ENCODE data around the gene ZFP92.

ZFP92 gene

GRCh38 chrX:153396320-153397195, 14.7 kb upstream of the ZFP92 start:
- no peak for DNase-seq (ENCODE audit: extremely low read depth, insufficient read length)
- Histone ChIP-seq H3K27me3 (replicated peaks; ENCODE audit: control insufficient read depth, insufficient read depth, low read length) (no peaks in the 10 kb centered on the region), H3K36me3 (ENCODE audit: control insufficient read depth, insufficient read depth, low read length) (no peaks in the 10 kb centered on the region), H3K4me3 (replicated peaks; ENCODE audit: low read depth, low read length) (no peak overlapping the region)
- TF ChIP-seq CTCF (IDR thresholded peaks at IDR 0.05; ENCODE audit: insufficient read depth, low read length, poor library complexity, severe bottlenecking) = no peak

- no peak for TF ChIP-seq CTCF (IDR thresholded peaks at IDR 0.05; ENCODE audit: insufficient read depth, low read length, poor library complexity, severe bottlenecking)
- Histone ChIP-seq H3K27me3 (replicated peaks; ENCODE audit: control insufficient read depth, insufficient read depth, low read length) (no peaks in the 10 kb centered on the region), H3K36me3 (ENCODE audit: control insufficient read depth, insufficient read depth, low read length) (no peaks in the 10 kb centered on the region), H3K4me3 (replicated peaks; ENCODE audit: low read depth, low read length) (no peak overlapping the region)
- no peak for DNase-seq (ENCODE audit: extremely low read depth, insufficient read length)
Measured at GRCh38 chrX:153397256-153397960, 13.9 kb upstream of the ZFP92 start.

- H3K36me3 ChIP-seq (ENCODE audit: control insufficient read depth, insufficient read depth, low read length) = no peaks in the 10 kb centered on the region
- no peaks in the 10 kb centered on the region for H3K27me3 ChIP-seq (replicated peaks; ENCODE audit: control insufficient read depth, insufficient read depth, low read length)
- no peak overlapping the region for H3K4me3 ChIP-seq (replicated peaks; ENCODE audit: low read depth, low read length)
- no peak for DNase-seq (ENCODE audit: extremely low read depth, insufficient read length)
- no peak for TF ChIP-seq CTCF (IDR thresholded peaks at IDR 0.05; ENCODE audit: insufficient read depth, low read length, poor library complexity, severe bottlenecking)
Measured at GRCh38 chrX:153398275-153398960, 12.9 kb upstream of the ZFP92 start.

- Histone ChIP-seq H3K4me3 (replicated peaks; ENCODE audit: low read depth, low read length) (no peak overlapping the region), H3K36me3 (ENCODE audit: control insufficient read depth, insufficient read depth, low read length) (no peaks in the 10 kb centered on the region), H3K27me3 (replicated peaks; ENCODE audit: control insufficient read depth, insufficient read depth, low read length) (no peaks in the 10 kb centered on the region)
- TF ChIP-seq CTCF (IDR thresholded peaks at IDR 0.05; ENCODE audit: insufficient read depth, low read length, poor library complexity, severe bottlenecking) = peak; percentile 97
- DNase-seq (ENCODE audit: extremely low read depth, insufficient read length) = peak; percentile 66
Measured at GRCh38 chrX:153400146-153401132, 10.8 kb upstream of the ZFP92 start.

Data from GM06990 (cell line).